Neural progenitor cell (in vitro differentiated cells): Measurements from ENCODE around the gene PGAP3. TPM values are rescaled to one million over a fixed set of nuclear protein-coding genes. Genes with fewer than 3 reads are reported as not detected.
"Not testable (repeated sequence)": the region's sequence is repeated elsewhere in the genome, so short reads cannot be mapped to it uniquely, and the experiment has no call there.

Experiments used
- DNase-seq: peaks from one replicate; pipeline ENCODE4 v3.0.0-alpha.2; 2016; ENCODE audit warnings: low spot score
- H2AFZ ChIP-seq: fragments of 200-600 bp; sonication (generic); replicated peaks from 2 replicates; pipeline ENCODE4 v1.6.1; 2016; ENCODE audit warnings: antibody characterized with exemption
- H3F3A ChIP-seq: fragments of 200-600 bp; sonication (generic); 2 replicates; pipeline ENCODE4 v1.6.1; 2016; ENCODE audit warnings: antibody characterized with exemption, low read depth
- H3K27ac ChIP-seq: fragments of 200-600 bp; sonication (generic); 2 replicates; pipeline ENCODE4 v1.5.1; 2016; ENCODE audit warnings: mild to moderate bottlenecking
- H3K27me3 ChIP-seq: fragments of 200-600 bp; sonication (generic); 2 replicates; pipeline ENCODE4 v1.6.1; 2016; ENCODE audit warnings: mild to moderate bottlenecking, moderate library complexity
- H3K36me3 ChIP-seq: fragments of 200-600 bp; sonication (generic); 2 replicates; pipeline ENCODE4 v1.5.1; 2016
- H3K4me1 ChIP-seq: fragments of 200-600 bp; sonication (generic); 2 replicates; pipeline ENCODE4 v1.6.1; 2016; ENCODE audit warnings: mixed run types
- H3K4me2 ChIP-seq: fragments of 200-600 bp; sonication (generic); 2 replicates; pipeline ENCODE4 v1.6.1; 2016
- H3K4me3 ChIP-seq: fragments of 200-600 bp; sonication (generic); 2 replicates; pipeline ENCODE4 v1.5.1; 2016
- H3K79me2 ChIP-seq: fragments of 200-600 bp; sonication (generic); 2 replicates; pipeline ENCODE4 v1.6.1; 2016; ENCODE audit warnings: low read depth
- H3K9ac ChIP-seq: fragments of 200-600 bp; sonication (generic); 2 replicates; pipeline ENCODE4 v1.6.1; 2016
- H3K9me3 ChIP-seq: fragments of 200-600 bp; sonication (generic); 2 replicates; pipeline ENCODE4 v1.5.1; 2016; ENCODE audit warnings: low read depth
- H4K20me1 ChIP-seq: fragments of 200-600 bp; sonication (generic); 2 replicates; pipeline ENCODE4 v1.6.1; 2016; ENCODE audit warnings: low read depth
- H3K27ac Mint-ChIP-seq: 3 replicates; pipeline ENCODE4 v1.8.0; 2021; ENCODE audit warnings: mixed read lengths
- H3K27me3 Mint-ChIP-seq: 2 replicates; pipeline ENCODE4 v1.8.0; 2022; ENCODE audit warnings: low read depth, mild to moderate bottlenecking, inconsistent platforms, moderate library complexity, mixed read lengths; ENCODE audit not compliant: insufficient read depth
- H3K36me3 Mint-ChIP-seq: 3 replicates; pipeline ENCODE4 v1.8.0; 2021; ENCODE audit warnings: mixed read lengths
- H3K4me1 Mint-ChIP-seq: 3 replicates; pipeline ENCODE4 v1.8.0; 2021; ENCODE audit warnings: mixed read lengths
- H3K4me3 Mint-ChIP-seq: 3 replicates; pipeline ENCODE4 v1.8.0; 2021; ENCODE audit warnings: mild to moderate bottlenecking, moderate library complexity, mixed read lengths
- H3K9me3 Mint-ChIP-seq: 3 replicates; pipeline ENCODE4 v1.8.0; 2020; ENCODE audit warnings: mixed read lengths
- EZH2 ChIP-seq: fragments of 200-600 bp; sonication (generic); IDR thresholded peaks from 2 replicates; pipeline ENCODE4 v1.6.1; 2017; ENCODE audit warnings: antibody characterized with exemption, mild to moderate bottlenecking, moderate library complexity
- EZH2phosphoT487 ChIP-seq: fragments of 200-600 bp; sonication (generic); IDR thresholded peaks from 2 replicates; pipeline ENCODE4 v1.6.1; 2017; ENCODE audit warnings: antibody characterized with exemption
- total RNA-seq: library from RNA; depleted of rRNA; stranded (reverse); fragments of >200 nt; gene quantifications from 2 replicates; pipeline ENCODE4 v1.2.3, GENCODE V29; 2015; ENCODE audit warnings: low replicate concordance
- TF ChIP-seq, protein P1 (sequence below): fragments of 200-600 bp; sonication (generic); IDR thresholded peaks from 2 replicates; pipeline ENCODE4 v1.5.1; 2017; ENCODE audit warnings: antibody characterized with exemption, mild to moderate bottlenecking

Gene PGAP3
- total RNA-seq, 1 donor from 2014 or later = 6.6 TPM

DNA sequence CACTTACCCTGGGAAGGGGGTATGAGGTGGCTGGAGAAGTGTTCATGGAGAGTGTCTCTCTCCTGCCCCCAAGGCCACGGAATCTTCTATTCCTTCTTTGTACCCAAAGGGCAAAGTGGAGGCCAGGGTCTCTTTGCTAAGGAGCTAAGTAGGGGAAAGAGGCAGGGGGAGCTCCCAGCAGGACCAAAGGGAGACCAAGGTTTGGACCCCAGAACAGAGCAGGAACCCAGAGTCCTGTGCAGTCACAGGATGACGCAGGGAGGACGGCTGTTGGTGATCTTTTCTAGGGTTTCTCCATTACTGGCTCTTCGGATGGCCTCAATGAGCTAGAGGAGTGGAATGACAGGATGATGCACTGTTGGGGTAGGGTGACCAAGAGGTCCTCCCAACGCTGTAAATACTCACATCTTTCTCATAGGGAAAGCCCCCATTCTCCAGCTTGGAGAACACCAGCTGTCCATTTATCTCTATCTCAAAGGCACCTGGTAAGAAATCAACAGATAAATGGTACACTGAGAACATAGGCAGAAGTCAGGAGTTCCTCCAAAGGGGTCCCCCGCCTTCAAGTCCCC is 41.5 kb upstream of the PGAP3 start:
- Histone ChIP-seq H3F3A (peaks cover 26% of the 10 kb centered on the region), H3K27ac (no peak overlapping the region), H3K4me1 (peaks cover 4% of the 10 kb centered on the region), H3K4me3 (peak overlapping the region; percentile 74), H3K79me2 (no peaks in the 10 kb centered on the region), H4K20me1 (peaks cover 4% of the 10 kb centered on the region), H3K36me3 (no peaks in the 10 kb centered on the region), H3K4me2 (peak overlapping the region; percentile 87), H3K9me3 (no peaks in the 10 kb centered on the region), H2AFZ (no peak overlapping the region), H3K9ac (no peak overlapping the region), H3K27me3 (no peaks in the 10 kb centered on the region)
- H3K4me3 Mint-ChIP-seq = peak overlapping the region; percentile 89
- H3K4me1 Mint-ChIP-seq = peaks cover 5% of the 10 kb centered on the region
- H3K9me3 Mint-ChIP-seq = no peaks in the 10 kb centered on the region
- H3K27me3 Mint-ChIP-seq = peaks cover 12% of the 10 kb centered on the region
- no peak for TF ChIP-seq EZH2
- no peak overlapping the region for H3K27ac Mint-ChIP-seq
- peaks cover 10% of the 10 kb centered on the region for H3K36me3 Mint-ChIP-seq
- no peak for DNase-seq

DNA sequence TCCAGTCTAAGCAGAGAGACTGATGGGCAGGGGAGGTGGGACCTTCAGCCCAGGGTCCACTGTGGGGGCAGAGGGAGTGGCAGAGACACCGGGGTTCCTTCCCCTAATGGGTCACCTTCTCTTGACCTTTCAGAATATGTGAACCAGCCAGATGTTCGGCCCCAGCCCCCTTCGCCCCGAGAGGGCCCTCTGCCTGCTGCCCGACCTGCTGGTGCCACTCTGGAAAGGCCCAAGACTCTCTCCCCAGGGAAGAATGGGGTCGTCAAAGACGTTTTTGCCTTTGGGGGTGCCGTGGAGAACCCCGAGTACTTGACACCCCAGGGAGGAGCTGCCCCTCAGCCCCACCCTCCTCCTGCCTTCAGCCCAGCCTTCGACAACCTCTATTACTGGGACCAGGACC is 39.7 kb upstream of the PGAP3 start:
- no peak overlapping the region for H2AFZ ChIP-seq
- Mint-ChIP-seq H3K4me3 (no peak overlapping the region), H3K4me1 (peaks cover 5% of the 10 kb centered on the region), H3K36me3 (peaks cover 12% of the 10 kb centered on the region), H3K27ac (no peak overlapping the region), H3K27me3 (peaks cover 7% of the 10 kb centered on the region), H3K9me3 (no peaks in the 10 kb centered on the region)
- no peak for DNase-seq
- H3K4me2 ChIP-seq = no peak overlapping the region
- no peaks in the 10 kb centered on the region for H3K9me3 ChIP-seq
- H3K27me3 ChIP-seq = no peaks in the 10 kb centered on the region
- H3K27ac ChIP-seq = no peak overlapping the region
- H3K4me1 ChIP-seq = peaks cover 4% of the 10 kb centered on the region
- peaks cover 26% of the 10 kb centered on the region for H3F3A ChIP-seq
- no peak overlapping the region for H3K9ac ChIP-seq
- no peaks in the 10 kb centered on the region for H3K79me2 ChIP-seq
- H3K4me3 ChIP-seq = no peak overlapping the region
- no peaks in the 10 kb centered on the region for H3K36me3 ChIP-seq
- peaks cover 7% of the 10 kb centered on the region for H4K20me1 ChIP-seq
- TF ChIP-seq, protein P1, sequence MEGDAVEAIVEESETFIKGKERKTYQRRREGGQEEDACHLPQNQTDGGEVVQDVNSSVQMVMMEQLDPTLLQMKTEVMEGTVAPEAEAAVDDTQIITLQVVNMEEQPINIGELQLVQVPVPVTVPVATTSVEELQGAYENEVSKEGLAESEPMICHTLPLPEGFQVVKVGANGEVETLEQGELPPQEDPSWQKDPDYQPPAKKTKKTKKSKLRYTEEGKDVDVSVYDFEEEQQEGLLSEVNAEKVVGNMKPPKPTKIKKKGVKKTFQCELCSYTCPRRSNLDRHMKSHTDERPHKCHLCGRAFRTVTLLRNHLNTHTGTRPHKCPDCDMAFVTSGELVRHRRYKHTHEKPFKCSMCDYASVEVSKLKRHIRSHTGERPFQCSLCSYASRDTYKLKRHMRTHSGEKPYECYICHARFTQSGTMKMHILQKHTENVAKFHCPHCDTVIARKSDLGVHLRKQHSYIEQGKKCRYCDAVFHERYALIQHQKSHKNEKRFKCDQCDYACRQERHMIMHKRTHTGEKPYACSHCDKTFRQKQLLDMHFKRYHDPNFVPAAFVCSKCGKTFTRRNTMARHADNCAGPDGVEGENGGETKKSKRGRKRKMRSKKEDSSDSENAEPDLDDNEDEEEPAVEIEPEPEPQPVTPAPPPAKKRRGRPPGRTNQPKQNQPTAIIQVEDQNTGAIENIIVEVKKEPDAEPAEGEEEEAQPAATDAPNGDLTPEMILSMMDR = no peak
- TF ChIP-seq EZH2phosphoT487 (no peak), EZH2 (no peak)

DNA sequence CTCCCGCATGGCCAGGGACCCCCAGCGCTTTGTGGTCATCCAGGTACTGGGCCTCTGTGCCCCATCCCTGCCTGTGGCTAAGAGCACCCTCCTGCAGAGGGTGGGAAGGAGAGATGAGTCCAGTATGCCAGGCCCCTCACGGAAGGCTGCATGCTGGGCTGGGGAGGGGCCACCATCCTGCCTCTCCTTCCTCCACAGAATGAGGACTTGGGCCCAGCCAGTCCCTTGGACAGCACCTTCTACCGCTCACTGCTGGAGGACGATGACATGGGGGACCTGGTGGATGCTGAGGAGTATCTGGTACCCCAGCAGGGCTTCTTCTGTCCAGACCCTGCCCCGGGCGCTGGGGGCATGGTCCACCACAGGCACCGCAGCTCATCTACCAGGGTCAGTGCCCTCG is 38.8 kb upstream of the PGAP3 start:
- peaks cover 5% of the 10 kb centered on the region for H3K4me1 Mint-ChIP-seq
- H3K4me3 Mint-ChIP-seq = no peak overlapping the region
- no peak overlapping the region for H3K4me2 ChIP-seq
- DNase-seq = no peak
- H3K36me3 ChIP-seq = no peaks in the 10 kb centered on the region
- H2AFZ ChIP-seq = no peak overlapping the region
- peaks cover 12% of the 10 kb centered on the region for H3K36me3 Mint-ChIP-seq
- peaks cover 9% of the 10 kb centered on the region for H4K20me1 ChIP-seq
- H3K9me3 Mint-ChIP-seq = no peaks in the 10 kb centered on the region
- no peaks in the 10 kb centered on the region for H3K9me3 ChIP-seq
- H3K4me1 ChIP-seq = peaks cover 4% of the 10 kb centered on the region
- TF ChIP-seq EZH2 = no peak
- TF ChIP-seq EZH2phosphoT487 = no peak
- TF ChIP-seq, protein P1 = no peak
- no peak overlapping the region for H3K27ac Mint-ChIP-seq
- H3K4me3 ChIP-seq = no peak overlapping the region
- peaks cover 7% of the 10 kb centered on the region for H3K27me3 Mint-ChIP-seq
- H3K27me3 ChIP-seq = no peaks in the 10 kb centered on the region
- no peaks in the 10 kb centered on the region for H3K79me2 ChIP-seq
- no peak overlapping the region for H3K9ac ChIP-seq
- H3K27ac ChIP-seq = no peak overlapping the region
- H3F3A ChIP-seq = peaks cover 26% of the 10 kb centered on the region

DNA sequence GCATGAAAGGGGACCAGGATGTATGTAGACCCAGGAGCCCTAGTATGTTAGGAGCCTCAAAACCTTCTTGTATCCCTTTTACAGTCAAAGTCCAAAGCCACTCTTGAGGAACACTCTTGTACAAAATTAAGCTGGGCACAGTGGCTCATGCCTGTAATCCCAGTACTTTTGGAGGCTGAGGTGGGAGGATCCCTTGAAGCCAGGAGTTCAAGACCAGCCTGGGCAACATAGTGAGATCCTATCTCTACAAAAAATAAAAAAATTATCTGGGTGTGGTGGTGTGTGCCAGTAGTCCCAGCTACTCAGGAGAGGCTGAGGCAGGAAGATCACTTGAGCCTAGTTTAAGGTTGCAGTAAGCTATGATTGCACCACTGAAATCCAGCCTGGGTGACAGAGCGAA is 38.1 kb upstream of the PGAP3 start:
- not testable (repeated sequence) for H3K4me1 Mint-ChIP-seq, H3K4me3 Mint-ChIP-seq, H3K4me3 ChIP-seq, H2AFZ ChIP-seq, H4K20me1 ChIP-seq, H3K36me3 ChIP-seq, H3K9me3 Mint-ChIP-seq, H3K79me2 ChIP-seq, H3K9ac ChIP-seq, H3K27ac Mint-ChIP-seq, H3K27ac ChIP-seq, H3K9me3 ChIP-seq, H3K27me3 Mint-ChIP-seq, H3K4me1 ChIP-seq, H3K4me2 ChIP-seq, DNase-seq, H3K27me3 ChIP-seq
- H3F3A ChIP-seq = peaks cover 22% of the 10 kb centered on the region
- H3K36me3 Mint-ChIP-seq = peaks cover 12% of the 10 kb centered on the region
